Measurements from ENCODE around the gene MYL5. TPM values are rescaled to one million over a fixed set of nuclear protein-coding genes. Genes with fewer than 3 reads are reported as not detected.

The MYL5 gene
- total RNA-seq, 1 donor from 2014 or later: 17.5 TPM

- H3K4me3 ChIP-seq (ENCODE audit: insufficient read depth, low read depth, low read length): no peak overlapping the region
- no peak overlapping the region for H3K27ac ChIP-seq (ENCODE audit: low read depth, low read length)
- H2AFZ ChIP-seq (ENCODE audit: low read depth, low read length): no peak overlapping the region
- no peak overlapping the region for H3K9ac ChIP-seq (ENCODE audit: low read length)
- no peaks in the 10 kb centered on the region for H3K79me2 ChIP-seq (ENCODE audit: insufficient read depth, low read length)
- no peaks in the 10 kb centered on the region for H3K9me3 ChIP-seq (ENCODE audit: insufficient read depth, low read depth, low read length)
- no peaks in the 10 kb centered on the region for H3K36me3 ChIP-seq (ENCODE audit: insufficient read depth, low read length)
- no peak overlapping the region for H3K4me2 ChIP-seq (ENCODE audit: low read length)
- FAIRE-seq (no peak), DNase-seq (ENCODE audit: low read depth) (no peak)
- no peaks in the 10 kb centered on the region for H4K20me1 ChIP-seq (ENCODE audit: insufficient read depth, low read length)
- peaks cover 4% of the 10 kb centered on the region for H3K27me3 ChIP-seq (ENCODE audit: insufficient read depth, low read length)
- Mint-ChIP-seq H3K27ac (ENCODE audit: unreplicated experiment) (no peak overlapping the region), H3K9me3 (ENCODE audit: unreplicated experiment) (peaks cover 3% of the 10 kb centered on the region), H3K4me3 (ENCODE audit: unreplicated experiment) (no peak overlapping the region), H3K27me3 (ENCODE audit: low read depth, unreplicated experiment) (peaks cover 19% of the 10 kb centered on the region), H3K4me1 (ENCODE audit: low read depth, unreplicated experiment) (no peaks in the 10 kb centered on the region), H3K36me3 (ENCODE audit: low read depth, unreplicated experiment) (peaks cover 2% of the 10 kb centered on the region)
- H3K4me1 ChIP-seq (ENCODE audit: insufficient read depth, low read length): no peaks in the 10 kb centered on the region
- TF ChIP-seq EZH2 (IDR thresholded peaks at IDR 0.05; ENCODE audit: insufficient read depth, low read length): no peak
Measured at GRCh38 chr4:649751-650310, 24.5 kb upstream of the MYL5 start.

- FAIRE-seq: no peak
Measured at GRCh38 chr4:650461-650860, 23.9 kb upstream of the MYL5 start.

More at GRCh38 chr4:650461-650860, 23.9 kb upstream of the MYL5 start:
- Histone ChIP-seq H3K9me3 (ENCODE audit: insufficient read depth, low read depth, low read length) (no peaks in the 10 kb centered on the region), H3K4me2 (ENCODE audit: low read length) (no peak overlapping the region), H3K4me1 (ENCODE audit: insufficient read depth, low read length) (no peaks in the 10 kb centered on the region), H3K27ac (ENCODE audit: low read depth, low read length) (no peak overlapping the region), H3K27me3 (ENCODE audit: insufficient read depth, low read length) (peaks cover 4% of the 10 kb centered on the region), H3K4me3 (ENCODE audit: insufficient read depth, low read depth, low read length) (no peak overlapping the region), H3K36me3 (ENCODE audit: insufficient read depth, low read length) (no peaks in the 10 kb centered on the region), H4K20me1 (ENCODE audit: insufficient read depth, low read length) (no peaks in the 10 kb centered on the region), H3K79me2 (ENCODE audit: insufficient read depth, low read length) (no peaks in the 10 kb centered on the region), H3K9ac (ENCODE audit: low read length) (no peak overlapping the region), H2AFZ (ENCODE audit: low read depth, low read length) (no peak overlapping the region)
- Mint-ChIP-seq H3K4me3 (ENCODE audit: unreplicated experiment) (no peak overlapping the region), H3K27me3 (ENCODE audit: low read depth, unreplicated experiment) (peaks cover 19% of the 10 kb centered on the region), H3K4me1 (ENCODE audit: low read depth, unreplicated experiment) (no peaks in the 10 kb centered on the region), H3K9me3 (ENCODE audit: unreplicated experiment) (peaks cover 3% of the 10 kb centered on the region), H3K36me3 (ENCODE audit: low read depth, unreplicated experiment) (peaks cover 2% of the 10 kb centered on the region), H3K27ac (ENCODE audit: unreplicated experiment) (no peak overlapping the region)
- no peak for TF ChIP-seq EZH2 (IDR thresholded peaks at IDR 0.05; ENCODE audit: insufficient read depth, low read length)
- TF ChIP-seq CTCF (IDR thresholded peaks at IDR 0.05; ENCODE audit: insufficient read depth, low read depth, low read length): no peak
- no peak for DNase-seq (ENCODE audit: low read depth)
